IMR-90 (cell line): ENCODE data around the gene VIT. TPM values are rescaled to one million over a fixed set of nuclear protein-coding genes. Genes with fewer than 3 reads are reported as not detected.

Source experiments
- ATAC-seq: fragments of 200-7000 bp; cut with Tn5 transposase; 2 replicates; pipeline ENCODE4 v1.9.1; 2020; ENCODE audit warnings: low read depth, mild to moderate bottlenecking, moderate library complexity
- BruUV-seq: library from RNA; stranded (reverse); fragments of 400-500 nt; replicated peaks from 2 replicates; lab custom pipeline; 2021; lab: Mats Ljungman, UMichigan
- CTCF ChIA-PET: fragments of 300-600 bp; formaldehyde crosslinking; extraction: SDS; loops from one replicate; lab custom pipeline; 2021; ENCODE audit warnings: antibody characterized with exemption; lab: Yijun Ruan, JAX
- POLR2A ChIA-PET: fragments of 300-600 bp; sonication (Branson Sonifier 250); formaldehyde crosslinking; loops from one replicate; lab custom pipeline; 2022; ENCODE audit warnings: antibody characterized with exemption; ENCODE audit not compliant: unreplicated experiment; lab: Charles Lee
- DNase-seq: peaks from one replicate; pipeline ENCODE4 v3.0.0; 2013
- H2AFZ ChIP-seq: replicated peaks from 2 replicates; pipeline ENCODE3; 2013; ENCODE audit warnings: low read length, mild to moderate bottlenecking; ENCODE audit not compliant: poor library complexity
- H2AK5ac ChIP-seq: 2 replicates; pipeline ENCODE4 v1.6.1; 2013; ENCODE audit warnings: low read depth, low read length, inconsistent platforms
- H2AK9ac ChIP-seq: replicated peaks from 2 replicates; pipeline ENCODE3; 2013; ENCODE audit warnings: mild to moderate bottlenecking, low read depth, low read length, moderate library complexity; ENCODE audit not compliant: poor library complexity
- H2BK120ac ChIP-seq: 2 replicates; pipeline ENCODE4 v1.6.1; 2013; ENCODE audit warnings: low read depth, low read length, inconsistent platforms
- H2BK15ac ChIP-seq: 3 replicates; pipeline ENCODE4 v1.6.1; 2013; ENCODE audit warnings: low read depth, low read length, inconsistent platforms
- H2BK20ac ChIP-seq: 2 replicates; pipeline ENCODE4 v1.6.1; 2013; ENCODE audit warnings: low read depth, mild to moderate bottlenecking, inconsistent platforms, low read length, moderate library complexity
- H2BK5ac ChIP-seq: 2 replicates; pipeline ENCODE4 v1.6.1; 2013; ENCODE audit warnings: mild to moderate bottlenecking, low read depth, low read length, inconsistent platforms; ENCODE audit not compliant: poor library complexity, severe bottlenecking
- H3K14ac ChIP-seq: replicated peaks from 2 replicates; pipeline ENCODE4 v1.6.1; 2013; ENCODE audit warnings: low read depth, low read length, inconsistent platforms
- H3K18ac ChIP-seq: 2 replicates; pipeline ENCODE4 v1.6.1; 2013; ENCODE audit warnings: low read depth, low read length, control low read depth
- H3K23ac ChIP-seq: 2 replicates; pipeline ENCODE4 v1.6.1; 2013; ENCODE audit warnings: low read depth, low read length, inconsistent platforms
- H3K27ac ChIP-seq: 2 replicates; pipeline ENCODE4 v1.5.1; 2013; ENCODE audit warnings: mild to moderate bottlenecking, control low read depth, low read length; ENCODE audit not compliant: insufficient read depth
- H3K27me3 ChIP-seq: 2 replicates; pipeline ENCODE4 v1.6.1; 2013; ENCODE audit warnings: low read length; ENCODE audit not compliant: control insufficient read depth, insufficient read depth
- H3K36me3 ChIP-seq: 2 replicates; pipeline ENCODE4 v1.6.1; 2013; ENCODE audit warnings: low read length, mixed read lengths; ENCODE audit not compliant: control insufficient read depth, insufficient read depth
- H3K4ac ChIP-seq: 2 replicates; pipeline ENCODE4 v1.6.1; 2013; ENCODE audit warnings: low read depth, low read length, inconsistent platforms
- H3K4me1 ChIP-seq: 2 replicates; pipeline ENCODE4 v1.6.1; 2013; ENCODE audit warnings: low read length, mixed read lengths; ENCODE audit not compliant: control insufficient read depth, insufficient read depth
- H3K4me2 ChIP-seq: 2 replicates; pipeline ENCODE4 v1.6.1; 2013; ENCODE audit warnings: low read depth, mild to moderate bottlenecking, control low read depth, low read length, moderate library complexity
- H3K4me3 ChIP-seq: 2 replicates; pipeline ENCODE4 v1.5.1; 2013; ENCODE audit warnings: low read depth, mild to moderate bottlenecking, control low read depth, low read length, moderate library complexity; ENCODE audit not compliant: insufficient read depth
- H3K56ac ChIP-seq: 2 replicates; pipeline ENCODE4 v1.6.1; 2013; ENCODE audit warnings: low read length, inconsistent platforms; ENCODE audit not compliant: insufficient read depth; ENCODE audit errors: extremely low read depth
- H3K79me1 ChIP-seq, 2 experiments: 2 replicates each; pipeline ENCODE4 v1.6.1; 2013; ENCODE audit warnings: low read length in 2 of 2, inconsistent platforms in 1 of 2, low read depth in 1 of 2
- H3K9ac ChIP-seq: 2 replicates; pipeline ENCODE4 v1.6.1; 2013; ENCODE audit warnings: low read depth, low read length, control low read depth
- H3K9me1 ChIP-seq: 2 replicates; pipeline ENCODE4 v1.6.1; 2013; ENCODE audit warnings: low read length, inconsistent platforms; ENCODE audit not compliant: insufficient read depth
- H3K9me3 ChIP-seq: 2 replicates; pipeline ENCODE4 v1.6.1; 2013; ENCODE audit warnings: low read length; ENCODE audit not compliant: control insufficient read depth, insufficient read depth
- H4K20me1 ChIP-seq: 2 replicates; pipeline ENCODE4 v1.6.1; 2013; ENCODE audit warnings: low read length, inconsistent platforms; ENCODE audit not compliant: insufficient read depth
- H4K5ac ChIP-seq: 2 replicates; pipeline ENCODE4 v1.6.1; 2013; ENCODE audit warnings: mild to moderate bottlenecking, low read depth, low read length, control low read depth
- H4K8ac ChIP-seq, 2 experiments: 2 replicates each; pipeline ENCODE4 v1.6.1; 2013; ENCODE audit warnings: low read depth in 2 of 2, low read length in 2 of 2, control low read depth in 1 of 2, inconsistent platforms in 1 of 2
- H4K91ac ChIP-seq: 2 replicates; pipeline ENCODE4 v1.6.1; 2013; ENCODE audit warnings: low read depth, low read length, inconsistent platforms; ENCODE audit not compliant: insufficient read depth
- BHLHE40 ChIP-seq: fragments of 150-350 bp; IDR thresholded peaks from 2 replicates; pipeline ENCODE4 v1.6.1; 2016; ENCODE audit warnings: mild to moderate bottlenecking, low read depth, low read length
- CEBPB ChIP-seq: IDR thresholded peaks from 2 replicates; pipeline ENCODE4 v1.6.1; 2012; ENCODE audit warnings: low read depth, low read length, improper control_type of control experiment
- CHD1 ChIP-seq: IDR thresholded peaks from 2 replicates; pipeline ENCODE4 v1.6.1; 2012; ENCODE audit warnings: low read depth, low read length, improper control_type of control experiment
- FOS ChIP-seq: fragments of 150-350 bp; IDR thresholded peaks from 2 replicates; pipeline ENCODE4 v1.6.1; 2016; ENCODE audit warnings: low read depth, low read length
- MAFK ChIP-seq: IDR thresholded peaks from 2 replicates; pipeline ENCODE4 v1.6.1; 2012; ENCODE audit warnings: low read depth, low read length, improper control_type of control experiment
- MAZ ChIP-seq: IDR thresholded peaks from 2 replicates; pipeline ENCODE4 v1.6.1; 2012; ENCODE audit warnings: low read depth, mild to moderate bottlenecking, low read length, improper control_type of control experiment, moderate library complexity, borderline replicate concordance
- MXI1 ChIP-seq: IDR thresholded peaks from 2 replicates; pipeline ENCODE4 v1.6.1; 2012; ENCODE audit warnings: low read depth, mild to moderate bottlenecking, low read length, moderate library complexity, borderline replicate concordance
- NFE2L2 ChIP-seq: fragments of 150-350 bp; IDR thresholded peaks from 2 replicates; pipeline ENCODE4 v1.6.1; 2016; ENCODE audit warnings: low read depth, mild to moderate bottlenecking, low read length
- RAD21 ChIP-seq: IDR thresholded peaks from 2 replicates; pipeline ENCODE4 v1.6.1; 2012; ENCODE audit warnings: low read length, improper control_type of control experiment
- RCOR1 ChIP-seq: IDR thresholded peaks from 2 replicates; pipeline ENCODE4 v1.6.1; 2012; ENCODE audit warnings: mild to moderate bottlenecking, low read length, improper control_type of control experiment; ENCODE audit not compliant: insufficient replicate concordance
- RFX5 ChIP-seq: IDR thresholded peaks from 2 replicates; pipeline ENCODE4 v1.8.0; 2012; ENCODE audit warnings: low read depth, mild to moderate bottlenecking, low read length, moderate library complexity
- SMC3 ChIP-seq: fragments of 150-350 bp; IDR thresholded peaks from 2 replicates; pipeline ENCODE4 v1.6.1; 2016; ENCODE audit warnings: low read depth, mild to moderate bottlenecking, antibody characterized with exemption, low read length, moderate library complexity
- WGBS, 2 experiments: methylation state at CpG; one replicate each; pipeline versions ENCODE4 v1.1.5 to v1.1.7; 2013; ENCODE audit warnings: missing lambda C conversion rate in 2 of 2; ENCODE audit not compliant: insufficient read length in 1 of 2; ENCODE audit errors: extremely low coverage in 2 of 2; 5-methylcytosine and 5-hydroxymethylcytosine counted together
- dilution Hi-C: fragments of 300-500 bp; cut with HindIII; formaldehyde crosslinking; loops from one replicate; pipeline ENCODE4 v1.14.3; 2018; ENCODE audit warnings: low sequenced_read_pairs; ENCODE audit not compliant: unreplicated experiment
- in situ Hi-C: fragments of 300-500 bp; cut with MboI; formaldehyde crosslinking; loops from 3 replicates; pipeline ENCODE4 v1.14.3; 2019; ENCODE audit warnings: low sequenced_read_pairs, inconsistent platforms, mixed read lengths
- intact Hi-C: fragments of 100-400 bp; cut with micrococcal nuclease; formaldehyde crosslinking; loops from 2 replicates; pipeline ENCODE4 v1.10.0; 2022
- polyA plus RNA-seq, 3 experiments: library from polyadenylated mRNA; depleted of rRNA; stranded (reverse); fragments of >200 nt; gene quantifications; 2 replicates each; pipeline ENCODE4 v1.2.3, GENCODE V29; 2012; ENCODE audit warnings: low replicate concordance in 1 of 3
- total RNA-seq: library from RNA; depleted of rRNA; stranded (reverse); fragments of >200 nt; gene quantifications from 2 replicates; pipeline ENCODE4 v1.2.3, GENCODE V29; 2012
- TF ChIP-seq, protein P1 (sequence below): fragments of 150-350 bp; IDR thresholded peaks from 2 replicates; pipeline ENCODE4 v1.6.1; 2017; ENCODE audit warnings: mild to moderate bottlenecking, antibody characterized with exemption, low read length, low read depth
- TF ChIP-seq, protein P2 (sequence below): fragments of 150-350 bp; IDR thresholded peaks from 2 replicates; pipeline ENCODE4 v1.6.1; 2016; ENCODE audit warnings: low read depth, mild to moderate bottlenecking, low read length, moderate library complexity, borderline replicate concordance

Gene VIT
- total and polyA plus RNA-seq, 2 of the 4 experiments (the other 2 are of a cell fraction) = under 0.01 TPM; not detected in 1

DNA sequence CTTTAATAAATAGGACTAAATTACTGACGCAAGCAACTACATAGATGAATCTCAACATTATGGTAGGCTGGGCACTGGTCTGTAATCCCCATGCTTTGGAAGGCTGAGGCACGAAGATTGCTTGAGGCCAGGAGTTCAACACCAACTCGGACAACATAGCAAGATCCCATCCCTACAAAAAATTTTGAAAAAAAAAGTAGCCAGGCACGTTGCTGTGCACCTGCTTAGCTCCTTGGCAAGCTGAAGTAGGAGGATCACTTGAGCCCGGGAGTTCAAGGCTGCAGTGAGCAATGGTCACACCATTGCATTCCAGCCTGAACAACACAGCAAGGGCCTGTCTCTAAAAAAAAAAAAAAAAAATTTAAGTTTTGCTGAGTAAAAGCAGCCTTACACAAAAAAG is 43.4 kb upstream of the VIT start:
- no peak overlapping the region for H2AK5ac ChIP-seq
- POLR2A ChIA-PET = no interaction called here
- H4K91ac ChIP-seq = no peak overlapping the region
- CTCF ChIA-PET = interaction anchor here (0.7 kb wide), 1 partner anchor 127 kb away, joined by 9 read pairs; no protein-coding TSS in a partner anchor
- no peak for ATAC-seq
- no peak overlapping the region for H3K56ac ChIP-seq
- H2BK15ac ChIP-seq = no peak overlapping the region
- H3K27me3 ChIP-seq = no peaks in the 10 kb centered on the region
- no peak overlapping the region for H3K18ac ChIP-seq
- dilution Hi-C loops (no loop called here), intact Hi-C loops (no loop called here), in situ Hi-C loops (no loop called here)
- no peak overlapping the region for H3K27ac ChIP-seq
- no peak overlapping the region for H3K4me2 ChIP-seq
- H3K4ac ChIP-seq = no peak overlapping the region
- no peak overlapping the region for H3K4me3 ChIP-seq
- no peaks in the 10 kb centered on the region for H3K79me1 ChIP-seq
- no peaks in the 10 kb centered on the region for H3K9me1 ChIP-seq
- no peak overlapping the region for H2BK20ac ChIP-seq
- DNase-seq = no peak
- no TSS peak for BruUV-seq
- 50% methylated on average over 1 of the region's 5 CpGs; no CpG with 5 or more reads in 1 of the 2 experiments for WGBS, 2 experiments
- H3K36me3 ChIP-seq = no peaks in the 10 kb centered on the region
- no peak overlapping the region for H3K23ac ChIP-seq
- H4K5ac ChIP-seq = no peak overlapping the region
- no peak overlapping the region for H2BK5ac ChIP-seq
- H2AK9ac ChIP-seq = no peak overlapping the region
- H4K8ac ChIP-seq = no peak overlapping the region
- H3K14ac ChIP-seq = no peak overlapping the region
- no peak overlapping the region for H2BK120ac ChIP-seq
- no peak overlapping the region for H3K9ac ChIP-seq
- H4K20me1 ChIP-seq = no peaks in the 10 kb centered on the region
- H2AFZ ChIP-seq = no peak overlapping the region
- no peaks in the 10 kb centered on the region for H3K9me3 ChIP-seq
- peaks cover 5% of the 10 kb centered on the region for H3K4me1 ChIP-seq
- TF ChIP-seq CEBPB = no peak
- no peak for TF ChIP-seq RAD21
- no peak for TF ChIP-seq MAZ
- TF ChIP-seq, protein P1, sequence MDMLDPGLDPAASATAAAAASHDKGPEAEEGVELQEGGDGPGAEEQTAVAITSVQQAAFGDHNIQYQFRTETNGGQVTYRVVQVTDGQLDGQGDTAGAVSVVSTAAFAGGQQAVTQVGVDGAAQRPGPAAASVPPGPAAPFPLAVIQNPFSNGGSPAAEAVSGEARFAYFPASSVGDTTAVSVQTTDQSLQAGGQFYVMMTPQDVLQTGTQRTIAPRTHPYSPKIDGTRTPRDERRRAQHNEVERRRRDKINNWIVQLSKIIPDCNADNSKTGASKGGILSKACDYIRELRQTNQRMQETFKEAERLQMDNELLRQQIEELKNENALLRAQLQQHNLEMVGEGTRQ = no peak
- TF ChIP-seq NFE2L2 = no peak
- no peak for TF ChIP-seq SMC3
- no peak for TF ChIP-seq MXI1
- TF ChIP-seq BHLHE40 = no peak
- no peak for TF ChIP-seq MAFK
- TF ChIP-seq, protein P2, sequence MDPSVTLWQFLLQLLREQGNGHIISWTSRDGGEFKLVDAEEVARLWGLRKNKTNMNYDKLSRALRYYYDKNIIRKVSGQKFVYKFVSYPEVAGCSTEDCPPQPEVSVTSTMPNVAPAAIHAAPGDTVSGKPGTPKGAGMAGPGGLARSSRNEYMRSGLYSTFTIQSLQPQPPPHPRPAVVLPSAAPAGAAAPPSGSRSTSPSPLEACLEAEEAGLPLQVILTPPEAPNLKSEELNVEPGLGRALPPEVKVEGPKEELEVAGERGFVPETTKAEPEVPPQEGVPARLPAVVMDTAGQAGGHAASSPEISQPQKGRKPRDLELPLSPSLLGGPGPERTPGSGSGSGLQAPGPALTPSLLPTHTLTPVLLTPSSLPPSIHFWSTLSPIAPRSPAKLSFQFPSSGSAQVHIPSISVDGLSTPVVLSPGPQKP = no peak
- TF ChIP-seq CHD1 = no peak
- TF ChIP-seq RFX5 = no peak
- no peak for TF ChIP-seq FOS
- no peak for TF ChIP-seq RCOR1
